Heart right ventricle (tissue), 16 donors: ENCODE measurements around the gene DENND4B. TPM values are rescaled to one million over a fixed set of nuclear protein-coding genes. Genes with fewer than 3 reads are reported as not detected.

Experiments
- ATAC-seq, 8 donors: fragments of 200-7000 bp; cut with Tn5 transposase; one replicate each; pipeline ENCODE4 v1.9.1; 2020; ENCODE audit warnings: mild to moderate bottlenecking in 8 of 8, moderate library complexity in 8 of 8, moderate number of reproducible peaks in 1 of 8
- DNase-seq, 2 donors: peaks; one replicate each; pipeline ENCODE4 v3.0.0-alpha.2; 2020
- H3K27ac ChIP-seq, 10 donors: fragments of 200-600 bp; sonication (generic) in 2 of 10; one replicate each; pipeline versions ENCODE4 v1.5.0 to v1.8.0; 2020 to 2022; ENCODE audit warnings: mild to moderate bottlenecking in 3 of 10
- H3K27me3 ChIP-seq, 7 donors: fragments of 200-600 bp; one replicate each; pipeline ENCODE4 v1.8.0; 2021 to 2022; ENCODE audit warnings: mild to moderate bottlenecking in 2 of 7
- H3K36me3 ChIP-seq, 9 donors: fragments of 200-600 bp; sonication (generic) in 1 of 9; one replicate each; pipeline versions ENCODE4 v1.5.0 to v1.8.0; 2020 to 2022; ENCODE audit warnings: mild to moderate bottlenecking in 2 of 9
- H3K4me1 ChIP-seq, 9 donors: fragments of 200-600 bp; sonication (generic) in 1 of 9; one replicate each; pipeline versions ENCODE4 v1.5.0 to v1.8.0; 2020 to 2022; ENCODE audit warnings: mild to moderate bottlenecking in 4 of 9
- H3K4me3 ChIP-seq, 10 donors: fragments of 200-600 bp; sonication (generic) in 2 of 10; one replicate each; pipeline versions ENCODE4 v1.5.0 to v1.8.0; 2020 to 2022; ENCODE audit warnings: mild to moderate bottlenecking in 7 of 10, moderate library complexity in 2 of 10
- H3K9me3 ChIP-seq, 11 donors: fragments of 200-600 bp in 10 of 11; sonication (generic) in 2 of 11; one replicate each; pipeline versions ENCODE4 v1.5.0 to v1.8.0; 2013 to 2022; ENCODE audit warnings: mild to moderate bottlenecking in 2 of 11, control low read depth in 1 of 11, moderate library complexity in 1 of 11
- CTCF ChIP-seq, 9 donors: fragments of 200-600 bp; sonication (generic) in 2 of 9; IDR thresholded peaks; one replicate each; pipeline versions ENCODE4 v1.5.0 to v1.8.0; 2021 to 2022; ENCODE audit warnings: antibody characterized with exemption in 9 of 9, mild to moderate bottlenecking in 5 of 9, moderate library complexity in 1 of 9
- WGBS, 2 donors: extraction: QIAGEN DNeasy Blood & Tissue Kit; methylation state at CpG; one replicate each; pipeline ENCODE4 v1.1.7; 2013; ENCODE audit warnings: inconsistent platforms in 1 of 2; 5-methylcytosine and 5-hydroxymethylcytosine counted together
- intact Hi-C, 10 donors: fragments of 100-400 bp; cut with DNase I; formaldehyde crosslinking; loops; one replicate each; pipeline versions ENCODE4 v1.11.1 to v1.14.2; 2022
- polyA plus RNA-seq, 2 donors: library from polyadenylated mRNA; stranded (reverse); fragments of 200-250 nt; gene quantifications; one replicate each; pipeline ENCODE4 v1.2.3, GENCODE V29; 2013
- total RNA-seq, 10 donors: library from RNA; stranded (reverse); fragmentation: NEBNext Ultra II Directional in 3 of 10; extraction: Animal tissue kit (Norgen Biotek cat#: 25700) in 3 of 10; gene quantifications; one replicate each; pipeline versions ENCODE4 v1.2.1 to v1.2.4, GENCODE V29; 2021 to 2023
- donor health status: Arrhythmogenic right ventricular cardiomyopathy.
- donor health status: ischemic (EF 13 %, LVEDD 7.1; RV severe dilation, severe dysfunction).
- donor health status: healthy with polysubstance abuse.
- donor health status: DM: no; HTN: yes; CAD: no.
- donor health status: DM: no; HTN: no; CAD: no.
- donor health status: ischemic (EF 25% LVEDD 6.9; RV normal size, moderate dysfunction).
- donor health status: ischemic (EF 25% LVEDD 5.7; RV mildly dilated, moderate dysfunction).
- donor health status: healthy.
- donor health status: DM: yes; HTN: yes; CAD: no.
- donor health status: Ischemic cardiomyopathy.
- donor health status: ischemic (EF 35%, LVEDD 5.7; RV mildly dilated, moderate dysfunction).
- donor health status: nonischemic (EF 11% LVEDD 7.7; RV severe dilation, severe dysfunction).
- donor health status: DM: yes; HTN: yes; CAD: no.
- donor health status: PGD.
- donor health status: ischemic (EF 29% LVEDD 5.4; RV normal size, mild dysfunction).
- donor health status: nonischemic (EF 23%, LVEDD 6.1; RV moderate dilation, normal function).

The DENND4B gene
- total and polyA plus RNA-seq, 12 donors, result 23.7 to 68.2 (median 39.0) TPM

GRCh38 chr1:153954826-153955225, 8.3 kb upstream of the DENND4B start:
- H3K36me3 ChIP-seq, result peaks cover 0 to 59% (median 42%) of the 10 kb centered on the region in 9 donors
- intact Hi-C loops, result loop anchor here in 1 of 10 donors (10.0 kb wide), 1 partner anchor 160 kb away; no protein-coding TSS in a partner anchor
- H3K27ac ChIP-seq, result peak overlapping the region in 1 of 10 donors; percentile 21

GRCh38 chr1:153953859-153954365, 7.4 kb upstream of the DENND4B start:
- DNase-seq (peak in 1 of 2 donors; percentile 3), ATAC-seq (no peak)
- no peak for TF ChIP-seq CTCF (IDR thresholded peaks at IDR 0.05)
- Histone ChIP-seq H3K9me3 (no peaks in the 10 kb centered on the region), H3K4me3 (no peak overlapping the region), H3K4me1 (peaks cover 5 to 39% (median 27%) of the 10 kb centered on the region in 9 donors), H3K27ac (peak overlapping the region in 1 of 10 donors; percentile 11), H3K27me3 (no peaks in the 10 kb centered on the region), H3K36me3 (peaks cover 0 to 63% (median 46%) of the 10 kb centered on the region in 9 donors)
- WGBS, 2 donors, result 80 to 82% methylated on average over 4 of the region's 4 CpGs
- intact Hi-C loops, result loop anchor here in 1 of 10 donors (10.0 kb wide), 1 partner anchor 159 kb away; no protein-coding TSS in a partner anchor

More at GRCh38 chr1:153954826-153955225, 8.3 kb upstream of the DENND4B start:
- H3K9me3 ChIP-seq, result no peaks in the 10 kb centered on the region
- 93 to 94% methylated on average over 10 of the region's 10 CpGs for WGBS, 2 donors
- ATAC-seq (no peak), DNase-seq (peak in 1 of 2 donors; percentile 2)
- no peaks in the 10 kb centered on the region for H3K27me3 ChIP-seq
- H3K4me3 ChIP-seq, result no peak overlapping the region
- peaks cover 5 to 48% (median 35%) of the 10 kb centered on the region in 9 donors for H3K4me1 ChIP-seq
- no peak for TF ChIP-seq CTCF (IDR thresholded peaks at IDR 0.05)

- DNase-seq, result no peak
- no peak for TF ChIP-seq CTCF (IDR thresholded peaks at IDR 0.05)
- H3K36me3 ChIP-seq, result peaks cover 0 to 82% (median 54%) of the 10 kb centered on the region in 9 donors
Measured at GRCh38 chr1:153951801-153952200, 5.3 kb upstream of the DENND4B start.

GRCh38 chr1:153951183-153951582, 4.7 kb upstream of the DENND4B start:
- Histone ChIP-seq H3K4me1 (peaks cover 3 to 33% (median 19%) of the 10 kb centered on the region in 9 donors), H3K27ac (no peak overlapping the region), H3K9me3 (no peaks in the 10 kb centered on the region), H3K27me3 (no peaks in the 10 kb centered on the region), H3K4me3 (no peak overlapping the region), H3K36me3 (peaks cover 0 to 82% (median 54%) of the 10 kb centered on the region in 9 donors)
- ATAC-seq (no peak), DNase-seq (peak in 1 of 2 donors; percentile 5)
- TF ChIP-seq CTCF (IDR thresholded peaks at IDR 0.05), result no peak
- intact Hi-C loops, result loop anchor here in 1 of 10 donors (10.0 kb wide), 1 partner anchor 156 kb away; no protein-coding TSS in a partner anchor
- 94 to 95% methylated on average over 11 of the region's 11 CpGs for WGBS, 2 donors

More at GRCh38 chr1:153951801-153952200, 5.3 kb upstream of the DENND4B start:
- H3K9me3 ChIP-seq, result no peaks in the 10 kb centered on the region
- ATAC-seq, result no peak
- H3K4me3 ChIP-seq, result no peak overlapping the region
- H3K27ac ChIP-seq, result no peak overlapping the region
- H3K27me3 ChIP-seq, result no peaks in the 10 kb centered on the region
- peaks cover under 1 to 37% (median 23%) of the 10 kb centered on the region in 9 donors for H3K4me1 ChIP-seq
- 93 to 96% methylated on average over 2 of the region's 2 CpGs for WGBS, 2 donors
- intact Hi-C loops, result loop anchor here in 1 of 10 donors (10.0 kb wide), 1 partner anchor 157 kb away; no protein-coding TSS in a partner anchor
